Measurements from ENCODE around the gene TMEM131. TPM values are rescaled to one million over a fixed set of nuclear protein-coding genes. Genes with fewer than 3 reads are reported as not detected.

Gene TMEM131
- total RNA-seq, 1 experiment from 2014 or later = 29.6 TPM

GRCh38 chr2:97953853-97954252 is 41.9 kb downstream of the TMEM131 start:
- Histone ChIP-seq H2AFZ (no peak overlapping the region), H3K9me3 (ENCODE audit: insufficient read depth, low read depth) (no peaks in the 10 kb centered on the region), H3K4me3 (no peak overlapping the region), H3K27ac (no peak overlapping the region), H3K27me3 (ENCODE audit: insufficient read depth, low read depth) (no peaks in the 10 kb centered on the region), H3K79me2 (ENCODE audit: low read depth) (peaks cover 95% of the 10 kb centered on the region), H3K9me2 (ENCODE audit: insufficient read depth) (no peaks in the 10 kb centered on the region), H4K20me1 (ENCODE audit: insufficient read depth) (no peaks in the 10 kb centered on the region; the same call in 1 of the 2 replicates), H3K36me3 (ENCODE audit: low read depth) (no peaks in the 10 kb centered on the region), H3K4me2 (no peak overlapping the region), H3F3A (ENCODE audit: insufficient read depth, low read depth) (peaks cover 22% of the 10 kb centered on the region), H3K4me1 (replicated peaks; ENCODE audit: insufficient read depth) (peaks cover 32% of the 10 kb centered on the region)
- DNase-seq = no peak
- POLR2A ChIA-PET (ENCODE audit: unreplicated experiment) = interaction anchor here (0.6 kb wide), 1 partner anchor 84 kb away, joined by 5 read pairs; no protein-coding TSS in a partner anchor
- CTCF ChIA-PET = no interaction called here
- TF ChIP-seq EZH2 (IDR thresholded peaks at IDR 0.05; ENCODE audit: low read depth) (no peak), CTCF (conservative IDR thresholded peaks at IDR 0.05) (no peak)
- no TSS peak for BruUV-seq (replicated peaks)
- intact Hi-C loops (cut with micrococcal nuclease; ENCODE audit: unreplicated experiment) = loop anchor here (5.0 kb wide), 2 partner anchors 43 to 87 kb away; partner anchors contain the start of gene TMEM131

- Histone ChIP-seq H3F3A (ENCODE audit: insufficient read depth, low read depth) (peaks cover 22% of the 10 kb centered on the region), H3K4me2 (no peak overlapping the region), H3K79me2 (ENCODE audit: low read depth) (peaks cover 93% of the 10 kb centered on the region), H4K20me1 (ENCODE audit: insufficient read depth) (no peaks in the 10 kb centered on the region; the same call in 1 of the 2 replicates), H3K9me3 (ENCODE audit: insufficient read depth, low read depth) (no peaks in the 10 kb centered on the region), H2AFZ (no peak overlapping the region), H3K4me3 (no peak overlapping the region), H3K9me2 (ENCODE audit: insufficient read depth) (no peaks in the 10 kb centered on the region), H3K36me3 (ENCODE audit: low read depth) (no peaks in the 10 kb centered on the region), H3K27me3 (ENCODE audit: insufficient read depth, low read depth) (no peaks in the 10 kb centered on the region), H3K27ac (no peak overlapping the region), H3K4me1 (replicated peaks; ENCODE audit: insufficient read depth) (peaks cover 30% of the 10 kb centered on the region)
- intact Hi-C loops (cut with micrococcal nuclease; ENCODE audit: unreplicated experiment) = loop anchor here (5.0 kb wide), 2 partner anchors 45 to 85 kb away; partner anchors contain the start of gene TMEM131
- TF ChIP-seq CTCF (conservative IDR thresholded peaks at IDR 0.05) = no peak
- no peak for TF ChIP-seq EZH2 (IDR thresholded peaks at IDR 0.05; ENCODE audit: low read depth)
- ChIA-PET CTCF (no interaction called here), POLR2A (ENCODE audit: unreplicated experiment) (interaction anchor here (0.7 kb wide), 1 partner anchor 83 kb away, joined by 9 read pairs; no protein-coding TSS in a partner anchor)
- DNase-seq = no peak
- no TSS peak for BruUV-seq (replicated peaks)
These were observed 43.4 kb downstream of the TMEM131 start for GRCh38 chr2:97952357-97952756.

GRCh38 chr2:97951155-97951680 is 44.5 kb downstream of the TMEM131 start:
- no peaks in the 10 kb centered on the region; the same call in 1 of the 2 replicates for H3K36me3 ChIP-seq (ENCODE audit: low read depth)
- H3K79me2 ChIP-seq (ENCODE audit: low read depth) = peaks cover 97% of the 10 kb centered on the region
- H3K27ac ChIP-seq = peak overlapping the region; percentile 56
- TF ChIP-seq EZH2 (IDR thresholded peaks at IDR 0.05; ENCODE audit: low read depth) (no peak), CTCF (conservative IDR thresholded peaks at IDR 0.05) (no peak)
- no peak for DNase-seq
- peaks cover 30% of the 10 kb centered on the region for H3K4me1 ChIP-seq (replicated peaks; ENCODE audit: insufficient read depth)
- H3K4me2 ChIP-seq = peak overlapping the region; percentile 62
- no peaks in the 10 kb centered on the region; the same call in 1 of the 2 replicates for H4K20me1 ChIP-seq (ENCODE audit: insufficient read depth)
- H3K9me2 ChIP-seq (ENCODE audit: insufficient read depth) = no peaks in the 10 kb centered on the region
- H3K27me3 ChIP-seq (ENCODE audit: insufficient read depth, low read depth) = no peaks in the 10 kb centered on the region
- peaks cover 22% of the 10 kb centered on the region for H3F3A ChIP-seq (ENCODE audit: insufficient read depth, low read depth)
- BruUV-seq (replicated peaks) = no TSS peak
- H3K4me3 ChIP-seq = no peak overlapping the region
- no peak overlapping the region for H2AFZ ChIP-seq
- ChIA-PET POLR2A (ENCODE audit: unreplicated experiment) (interaction anchor here (0.5 to 0.7 kb wide), 2 partner anchors 45 to 306 kb away, joined by 3 to 4 read pairs; partner anchors contain the start of gene COX5B), CTCF (interaction anchor here (1.7 kb wide), 1 partner anchor 16 kb away, joined by 4 read pairs; no protein-coding TSS in a partner anchor)
- no peaks in the 10 kb centered on the region for H3K9me3 ChIP-seq (ENCODE audit: insufficient read depth, low read depth)
- intact Hi-C loops (cut with micrococcal nuclease; ENCODE audit: unreplicated experiment) = loop anchor here (2.0 to 5.0 kb wide), 3 partner anchors 14 to 84 kb away; partner anchors contain the start of gene TMEM131

Data from PC-9 (cell line).